ENCODE data around the gene CACHD1.
"Not testable (repeated sequence)": the region's sequence is repeated elsewhere in the genome, so short reads cannot be mapped to it uniquely, and the experiment has no call there.

CACHD1 gene

DNA sequence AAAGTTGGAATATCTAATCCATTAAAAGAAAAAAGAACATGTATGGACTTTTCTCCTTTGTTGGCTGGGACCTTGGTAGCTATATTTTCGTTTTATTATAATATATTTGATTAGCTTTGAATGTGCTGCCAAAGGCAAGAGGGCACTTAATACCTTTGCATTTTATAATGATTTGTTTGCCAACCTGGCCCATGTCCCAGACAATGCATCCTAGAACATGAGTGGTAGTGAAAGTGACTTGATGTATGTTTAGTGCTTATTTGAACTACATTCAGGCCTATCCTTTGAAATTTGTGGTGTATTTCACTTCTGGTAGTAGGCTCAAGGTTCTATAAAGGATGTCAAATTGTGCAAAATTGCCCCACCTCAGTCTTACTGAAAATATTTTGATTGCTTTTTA is 25.9 kb downstream of the CACHD1 start:
- in situ Hi-C loops (cut with MboI; ENCODE audit: low sequenced_read_pairs) = no loop called here

DNA sequence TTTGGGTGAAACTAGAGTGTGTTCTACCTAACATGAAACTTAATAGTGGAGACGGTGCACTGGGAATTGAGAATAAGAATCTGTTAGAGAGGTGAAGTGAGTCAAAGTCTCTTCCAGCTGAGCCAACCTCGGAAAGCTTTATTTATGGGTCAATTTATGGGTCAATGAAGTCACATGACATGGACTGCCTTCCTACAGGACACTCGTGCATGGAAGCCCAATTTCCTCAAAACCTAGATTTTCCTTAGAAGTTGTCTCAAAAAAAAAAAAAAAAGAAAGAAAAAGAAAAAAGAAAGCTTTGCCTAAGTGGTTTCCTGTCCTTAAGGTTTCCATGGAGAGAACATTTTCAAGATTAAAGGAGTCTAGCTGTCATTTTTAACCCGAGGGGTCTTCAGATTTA is 26.7 kb downstream of the CACHD1 start:
- in situ Hi-C loops (cut with MboI; ENCODE audit: low sequenced_read_pairs) = no loop called here

DNA sequence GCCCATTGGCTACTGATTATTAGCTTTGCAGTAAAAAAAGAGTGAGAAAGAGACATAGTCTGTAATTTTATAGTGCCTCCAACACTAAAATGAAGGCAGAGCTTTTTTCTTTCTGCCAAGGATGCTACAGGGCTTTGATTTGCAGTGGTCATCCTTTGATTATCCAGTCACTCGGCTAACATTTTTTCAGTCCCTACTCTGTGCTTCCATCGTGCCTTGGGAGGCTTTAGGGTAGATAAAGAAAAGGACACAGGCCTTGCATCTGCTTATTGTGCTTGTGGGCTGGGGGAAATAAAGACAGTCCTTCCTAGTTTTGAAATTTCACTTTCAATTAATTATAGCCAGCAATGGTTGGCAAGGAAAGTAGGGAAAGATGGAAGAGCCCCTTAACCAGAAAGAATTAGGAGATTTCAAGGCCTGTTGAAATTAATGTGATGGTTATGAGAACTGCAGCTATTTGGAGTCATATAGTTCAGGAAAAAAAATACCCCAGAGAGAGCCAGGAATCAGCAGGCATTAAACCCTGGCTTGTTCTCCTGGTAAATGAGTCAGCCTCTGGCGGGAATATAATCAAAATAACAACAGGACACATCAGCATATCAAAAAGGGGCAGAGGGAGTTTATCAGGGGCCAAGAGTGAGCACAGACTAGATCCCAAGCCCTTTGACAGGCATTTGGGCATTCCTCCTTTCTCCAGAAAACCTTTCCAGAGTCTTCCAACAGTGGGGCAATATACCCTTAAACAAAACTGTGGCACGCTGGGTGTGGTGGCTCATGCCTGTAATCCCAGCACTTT is 27.4 kb downstream of the CACHD1 start:
- in situ Hi-C loops (cut with MboI; ENCODE audit: low sequenced_read_pairs) = no loop called here

DNA sequence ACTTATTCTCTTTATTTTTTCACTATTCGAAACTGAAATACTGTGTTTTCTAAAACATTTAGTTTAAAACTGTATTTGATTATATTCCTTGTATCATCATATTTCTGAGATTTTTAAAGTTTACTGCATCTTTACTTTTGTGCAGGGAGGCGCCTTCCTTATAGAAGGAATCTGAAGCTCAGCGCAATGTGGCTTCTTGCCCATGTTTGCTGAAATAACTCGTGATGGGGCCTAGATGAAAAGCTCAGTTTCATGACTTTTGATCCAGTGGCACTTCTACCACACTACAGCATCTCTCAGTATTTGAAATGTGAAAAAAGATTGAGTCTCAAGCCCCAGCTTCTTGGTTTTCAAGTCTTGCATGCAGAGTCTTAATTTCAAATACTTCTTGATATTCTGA is 28.4 kb downstream of the CACHD1 start:
- in situ Hi-C loops (cut with MboI; ENCODE audit: low sequenced_read_pairs) = no loop called here

DNA sequence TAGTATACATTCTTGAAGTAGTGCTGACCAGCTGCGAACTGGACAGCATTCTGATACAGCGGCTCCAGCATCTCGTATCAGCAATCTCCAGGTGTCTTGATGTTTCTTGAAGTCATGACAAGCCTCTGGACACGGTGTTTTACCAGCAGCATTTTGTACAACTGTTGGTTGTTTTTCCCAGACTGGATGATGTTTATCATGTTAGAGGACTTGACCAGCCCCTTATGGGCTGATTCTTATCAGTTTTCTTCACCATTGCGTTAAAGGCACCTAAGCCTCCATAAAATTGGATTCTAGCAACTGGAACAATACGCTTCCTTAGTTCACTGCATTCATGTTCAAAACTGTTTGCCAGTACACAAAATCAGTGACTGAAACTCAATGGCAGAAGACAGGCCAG is 29.1 kb downstream of the CACHD1 start:
- in situ Hi-C loops (cut with MboI; ENCODE audit: low sequenced_read_pairs) = no loop called here

DNA sequence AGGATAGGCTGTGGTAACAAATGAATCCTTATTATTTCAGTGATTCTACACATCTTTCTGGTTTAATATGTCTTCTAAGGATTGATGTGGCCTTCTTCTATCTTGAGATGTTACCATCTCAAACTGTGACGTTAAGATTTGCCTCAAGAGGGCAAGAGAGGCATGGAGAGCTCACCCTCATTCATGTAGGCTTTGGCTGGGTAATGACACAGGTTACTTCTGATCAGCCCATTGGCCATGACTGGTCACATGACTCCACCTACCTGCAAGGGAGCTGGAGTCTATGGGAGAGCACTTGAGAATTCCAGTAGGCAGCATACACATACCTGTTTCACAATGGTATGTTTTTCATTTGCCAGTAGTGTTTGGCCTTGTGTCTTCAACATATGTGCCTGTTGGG is 30.0 kb downstream of the CACHD1 start:
- in situ Hi-C loops (cut with MboI; ENCODE audit: low sequenced_read_pairs) = no loop called here

DNA sequence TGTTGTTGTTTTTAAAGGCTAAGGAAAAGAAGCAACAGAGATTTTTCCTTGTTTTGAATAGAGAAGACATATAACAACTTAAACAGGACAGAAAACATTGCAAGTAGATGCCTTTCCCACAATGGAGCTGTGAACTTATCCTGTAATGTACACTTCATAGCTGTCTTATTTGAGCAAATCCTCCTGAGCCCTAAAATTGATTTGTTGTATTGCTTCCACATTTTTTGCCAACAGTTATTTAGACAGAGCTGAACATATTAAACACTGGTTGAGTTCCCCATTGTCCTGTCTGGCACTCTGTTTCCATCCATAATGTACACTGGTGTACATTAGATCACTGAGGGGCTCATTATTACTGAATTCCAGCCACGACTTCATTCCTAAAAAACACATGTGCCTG is 32.2 kb downstream of the CACHD1 start:
- in situ Hi-C loops (cut with MboI; ENCODE audit: low sequenced_read_pairs) = no loop called here

DNA sequence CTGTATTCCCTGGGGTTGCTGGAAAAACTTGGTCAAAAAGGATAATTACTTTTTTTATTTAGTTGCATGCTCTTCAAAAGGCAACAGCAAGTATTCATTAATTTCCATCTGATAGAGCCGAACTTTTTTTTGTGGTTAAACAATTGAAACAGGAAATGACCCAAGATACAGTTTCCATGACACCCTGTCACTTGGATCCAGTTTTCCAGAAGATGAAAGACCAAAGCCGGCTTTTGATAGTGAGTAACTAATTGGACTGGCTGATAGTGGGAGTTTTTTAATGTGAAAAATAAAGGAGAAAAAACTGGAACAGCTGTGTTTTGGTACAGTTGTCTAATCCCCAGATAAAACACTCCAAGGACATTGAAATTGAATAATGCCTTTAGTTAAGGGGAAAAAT is 33.0 kb downstream of the CACHD1 start:
- in situ Hi-C loops (cut with MboI; ENCODE audit: low sequenced_read_pairs) = no loop called here

DNA sequence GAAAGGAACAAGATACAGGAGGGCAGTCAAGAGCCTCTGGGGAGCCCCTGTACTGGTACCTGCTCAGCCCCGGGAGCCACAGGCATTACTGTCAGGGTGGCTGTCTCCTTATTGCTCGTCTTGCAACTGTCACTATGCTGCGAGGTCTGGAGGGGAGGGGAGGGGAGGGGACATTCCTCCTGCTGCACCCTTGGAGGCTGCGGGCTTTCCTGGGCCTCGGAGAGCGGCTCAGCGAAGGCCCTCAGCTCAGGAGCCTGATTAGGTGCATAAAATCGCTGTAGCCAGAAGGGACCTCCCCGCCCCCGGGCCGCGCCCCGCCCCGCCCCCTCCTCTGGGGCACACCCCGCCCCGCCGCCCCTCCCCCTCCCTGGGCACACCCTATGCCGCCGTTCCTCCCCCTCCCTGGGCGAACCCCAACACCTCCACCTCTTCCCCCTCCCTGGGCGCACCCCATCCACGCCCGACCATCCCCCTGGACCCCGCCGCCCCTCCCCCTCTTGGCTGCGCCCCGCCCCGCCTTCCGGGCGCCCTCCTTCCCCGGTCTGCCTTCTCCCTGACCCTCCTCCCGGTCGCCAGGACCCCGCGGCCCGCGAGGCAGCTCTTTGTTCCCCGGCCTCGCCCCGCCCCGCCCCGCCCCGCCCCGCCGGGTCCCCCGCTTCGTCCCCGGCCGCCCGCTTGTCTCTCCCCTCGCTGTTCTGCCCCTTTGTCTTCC is 35.5 kb downstream of the CACHD1 start:
- in situ Hi-C loops (cut with MboI; ENCODE audit: low sequenced_read_pairs) = no loop called here

DNA sequence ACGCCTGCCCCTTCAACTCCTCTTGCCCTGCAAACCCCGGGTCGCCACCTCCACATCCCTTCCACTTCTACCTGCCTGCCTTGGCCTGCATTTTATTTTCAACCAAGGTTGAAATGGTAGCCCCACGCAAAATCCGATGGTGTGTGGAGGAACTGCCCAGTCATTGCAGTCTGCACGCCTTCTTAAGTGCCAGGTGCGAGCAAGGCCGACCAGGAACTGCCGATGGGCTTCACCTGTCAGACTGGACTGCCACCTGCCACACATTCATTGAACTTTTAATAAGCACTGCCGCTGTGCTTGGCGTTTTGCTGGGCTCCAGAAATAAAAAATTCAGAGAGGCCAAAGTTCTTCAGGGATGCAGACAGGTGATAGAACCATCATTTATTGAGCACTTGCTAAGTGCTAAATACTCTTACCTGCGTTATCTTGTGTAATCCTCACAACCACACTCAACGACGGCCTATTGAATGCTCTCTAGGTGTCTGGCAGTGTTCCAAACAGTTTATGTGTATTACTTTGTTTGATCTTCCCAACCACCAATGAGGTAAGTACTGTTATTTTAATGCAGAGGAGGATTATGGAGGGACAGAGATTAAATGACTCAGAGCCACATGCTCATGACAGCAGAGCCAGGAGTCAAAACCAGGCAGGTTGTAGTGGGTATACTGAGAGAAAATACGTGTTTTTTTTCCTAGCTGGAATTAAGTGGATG is 36.2 kb downstream of the CACHD1 start:
- in situ Hi-C loops (cut with MboI; ENCODE audit: low sequenced_read_pairs) = no loop called here

DNA sequence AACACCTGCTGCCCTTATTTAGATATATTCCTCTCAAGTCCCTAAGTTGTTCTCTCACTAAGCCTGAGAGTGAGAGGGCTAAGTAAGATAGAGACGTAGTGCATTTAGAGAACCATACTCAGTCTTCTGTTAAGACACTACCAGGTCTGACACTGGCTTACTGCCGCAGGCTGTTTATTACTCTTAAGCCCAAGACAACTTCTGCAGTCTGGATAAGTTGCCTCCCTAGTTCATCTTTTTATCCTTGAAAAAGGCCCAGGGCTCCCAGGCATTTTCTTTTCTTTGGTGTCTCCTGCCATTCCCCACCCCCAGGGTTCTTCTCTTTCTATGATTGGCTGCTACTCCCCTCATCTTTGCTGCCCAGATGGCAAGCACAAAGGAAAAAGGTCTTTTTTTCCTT is 38.7 kb downstream of the CACHD1 start:
- in situ Hi-C loops (cut with MboI; ENCODE audit: low sequenced_read_pairs) = no loop called here

DNA sequence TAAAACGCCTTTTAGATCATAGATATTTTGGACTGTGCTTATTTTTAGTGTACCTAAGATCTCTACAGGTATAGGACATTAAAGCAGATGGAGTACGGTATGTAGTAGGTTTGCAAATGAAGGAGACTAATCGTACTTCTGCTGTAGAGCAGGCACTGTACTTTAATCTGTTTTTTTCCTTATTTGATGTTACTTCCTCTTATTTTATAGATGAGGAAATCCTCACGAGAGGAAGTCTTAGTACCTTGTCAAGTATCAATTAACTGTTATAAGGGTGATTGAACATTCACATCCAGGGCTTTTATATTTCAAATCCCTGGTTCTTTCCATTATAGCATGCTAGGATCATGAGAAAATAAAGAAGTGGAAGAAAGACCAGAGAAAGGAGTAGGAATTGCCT is 41.1 kb downstream of the CACHD1 start:
- in situ Hi-C loops (cut with MboI; ENCODE audit: low sequenced_read_pairs) = no loop called here

DNA sequence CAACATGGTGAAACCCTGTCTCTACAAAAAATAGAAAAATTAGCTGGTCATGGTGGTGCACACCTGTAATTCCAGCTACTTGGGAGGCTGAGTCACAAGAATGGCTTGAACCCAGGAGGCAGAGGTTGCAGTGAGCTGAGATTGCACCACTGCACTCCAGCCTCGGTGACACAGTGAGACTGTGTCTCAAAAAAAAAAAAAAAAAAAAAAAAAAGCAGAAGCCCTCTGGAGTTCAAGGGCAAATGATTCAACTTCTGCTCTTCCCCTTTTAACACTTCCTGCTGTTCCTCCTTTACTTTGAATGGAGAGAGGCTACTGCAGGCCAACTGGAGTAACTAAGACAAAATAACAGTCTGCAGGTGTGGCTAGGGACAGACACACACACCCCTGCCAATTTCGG is 42.3 kb downstream of the CACHD1 start:
- in situ Hi-C loops (cut with MboI; ENCODE audit: low sequenced_read_pairs) = not testable (repeated sequence)

DNA sequence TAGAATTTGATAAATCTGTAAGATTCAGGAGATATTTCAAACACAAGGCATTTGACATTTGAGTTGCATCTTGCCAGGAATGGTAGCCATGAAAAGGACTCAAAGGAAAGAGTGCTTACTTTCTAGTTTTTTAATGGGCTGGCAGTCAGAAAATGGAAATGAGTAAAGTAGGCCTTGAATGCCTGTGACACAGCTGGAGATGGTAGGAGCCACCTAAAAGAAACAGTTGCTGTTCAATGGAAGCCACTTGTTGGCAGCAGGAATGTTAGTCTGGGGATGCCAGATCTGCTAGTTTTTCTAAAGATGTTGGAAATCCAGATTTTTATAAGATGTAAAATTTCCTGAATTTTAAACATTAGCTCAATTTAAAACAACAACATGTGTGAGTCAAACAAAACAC is 43.6 kb downstream of the CACHD1 start:
- in situ Hi-C loops (cut with MboI; ENCODE audit: low sequenced_read_pairs) = no loop called here

DNA sequence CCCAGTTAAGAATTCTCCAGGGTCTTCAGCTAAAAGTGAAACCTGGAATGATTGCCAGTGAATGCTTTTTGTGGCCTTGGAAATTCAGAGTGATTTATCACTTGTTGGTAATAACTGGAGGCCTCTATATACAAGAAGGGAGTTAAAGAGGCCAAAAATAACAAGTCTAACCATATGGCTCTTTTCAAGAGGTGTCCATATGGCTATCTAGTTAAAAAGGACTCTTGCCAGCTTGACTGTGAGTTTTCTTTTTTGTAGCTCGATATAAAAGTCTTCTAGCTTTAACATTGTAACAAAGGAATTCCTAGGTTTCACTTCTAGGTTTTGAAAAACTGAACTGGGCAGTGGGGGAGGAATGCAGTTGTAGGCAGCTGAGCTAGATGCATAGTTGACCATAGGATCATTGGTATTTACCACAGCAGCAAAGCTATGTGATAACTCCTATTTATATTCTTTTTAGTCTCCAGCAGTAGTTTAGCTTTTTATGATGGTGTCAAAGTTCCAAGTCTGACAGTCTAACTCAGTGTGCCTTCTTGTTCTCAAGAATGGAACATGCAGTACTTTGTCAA is 44.4 kb downstream of the CACHD1 start:
- in situ Hi-C loops (cut with MboI; ENCODE audit: low sequenced_read_pairs) = no loop called here

DNA sequence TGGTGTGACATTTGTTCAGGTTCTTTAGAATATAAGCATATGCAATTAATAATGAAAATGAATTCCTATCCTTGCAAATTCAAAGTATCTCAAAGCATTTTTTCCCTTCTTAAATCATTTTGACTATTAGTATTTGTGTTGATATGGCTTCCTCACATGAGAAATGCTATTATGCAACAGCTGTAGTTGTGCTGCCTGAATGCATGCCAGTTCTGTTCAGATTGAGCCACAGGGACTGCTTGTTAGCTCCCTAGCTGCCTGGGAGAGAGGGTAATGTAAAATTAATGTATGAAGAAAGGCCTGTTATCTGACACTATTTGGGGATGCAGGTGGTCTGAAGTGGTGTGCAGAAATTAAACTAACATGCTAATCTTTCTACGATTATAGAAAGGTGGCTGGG is 45.5 kb downstream of the CACHD1 start:
- in situ Hi-C loops (cut with MboI; ENCODE audit: low sequenced_read_pairs) = no loop called here

DNA sequence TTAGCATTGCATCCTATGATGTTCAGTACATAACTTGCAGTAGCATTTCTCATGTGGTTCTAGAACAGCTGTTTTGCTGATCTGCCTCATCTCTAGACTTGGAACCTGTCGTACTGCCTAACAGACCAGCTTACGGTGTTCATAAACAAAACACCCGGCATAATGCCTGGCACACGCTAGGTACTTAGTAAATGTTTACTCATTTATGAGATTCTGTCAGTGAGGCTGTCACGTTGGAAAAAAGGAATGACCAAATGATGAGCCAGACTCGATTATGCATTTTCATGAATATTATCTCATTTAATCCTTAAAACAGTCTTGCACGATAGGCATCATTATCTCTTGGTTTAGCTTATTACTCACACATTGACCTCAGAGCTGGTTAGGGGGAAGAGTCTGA is 46.4 kb downstream of the CACHD1 start:
- in situ Hi-C loops (cut with MboI; ENCODE audit: low sequenced_read_pairs) = no loop called here

DNA sequence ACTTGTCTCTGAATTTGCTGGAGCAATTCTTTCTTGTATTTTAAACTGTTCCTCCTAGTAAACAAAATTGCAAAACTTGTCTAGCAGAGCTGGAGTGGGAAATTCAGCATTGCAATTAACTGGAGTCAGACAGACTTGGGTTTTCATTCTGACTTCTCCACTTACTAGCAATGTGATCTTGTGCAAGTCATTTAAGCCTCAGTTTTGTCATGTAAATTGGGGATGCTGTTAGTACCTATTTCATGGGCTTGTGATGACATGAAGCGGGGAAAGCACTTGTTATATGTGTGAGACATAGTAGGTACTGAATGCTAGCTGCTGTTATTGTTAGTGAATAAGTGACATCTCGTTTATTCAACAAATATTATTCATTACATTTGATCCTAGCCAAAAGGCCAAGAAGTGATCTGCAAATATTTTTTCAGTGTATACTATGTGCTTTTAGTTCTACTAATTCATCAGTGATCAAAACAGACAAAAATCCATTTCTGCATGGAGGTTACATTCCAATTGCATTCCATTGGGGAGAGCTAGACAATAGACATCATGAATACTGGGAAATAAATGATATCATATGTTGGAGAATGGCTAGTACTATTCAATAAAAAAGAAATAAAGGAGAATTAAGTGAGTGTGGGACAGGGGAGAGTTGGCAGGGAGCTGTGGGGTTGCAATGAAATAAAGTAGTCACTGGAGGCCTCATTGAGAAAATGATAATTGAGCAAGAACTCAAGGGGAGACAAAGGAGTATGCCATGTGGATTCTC is 47.1 kb downstream of the CACHD1 start:
- in situ Hi-C loops (cut with MboI; ENCODE audit: low sequenced_read_pairs) = no loop called here

DNA sequence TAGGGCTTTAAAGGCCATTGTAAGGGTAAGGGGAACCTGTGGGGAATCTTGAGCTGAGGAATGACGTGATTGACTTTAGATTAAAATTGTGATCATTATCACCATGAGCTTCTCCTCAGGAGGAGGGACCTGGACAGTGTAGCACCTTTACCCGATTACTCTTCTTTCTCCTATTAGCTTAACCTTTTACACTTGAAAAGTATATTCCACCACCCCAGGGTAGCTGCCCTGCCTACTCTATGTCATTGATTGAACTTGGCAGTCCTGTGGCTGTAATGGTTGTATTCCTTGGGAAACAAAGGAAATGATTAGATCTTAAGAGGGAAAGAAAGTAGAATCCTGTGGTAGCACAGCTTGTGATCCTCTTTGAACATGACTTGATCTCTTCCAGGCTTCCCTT is 47.7 kb downstream of the CACHD1 start:
- in situ Hi-C loops (cut with MboI; ENCODE audit: low sequenced_read_pairs) = no loop called here

DNA sequence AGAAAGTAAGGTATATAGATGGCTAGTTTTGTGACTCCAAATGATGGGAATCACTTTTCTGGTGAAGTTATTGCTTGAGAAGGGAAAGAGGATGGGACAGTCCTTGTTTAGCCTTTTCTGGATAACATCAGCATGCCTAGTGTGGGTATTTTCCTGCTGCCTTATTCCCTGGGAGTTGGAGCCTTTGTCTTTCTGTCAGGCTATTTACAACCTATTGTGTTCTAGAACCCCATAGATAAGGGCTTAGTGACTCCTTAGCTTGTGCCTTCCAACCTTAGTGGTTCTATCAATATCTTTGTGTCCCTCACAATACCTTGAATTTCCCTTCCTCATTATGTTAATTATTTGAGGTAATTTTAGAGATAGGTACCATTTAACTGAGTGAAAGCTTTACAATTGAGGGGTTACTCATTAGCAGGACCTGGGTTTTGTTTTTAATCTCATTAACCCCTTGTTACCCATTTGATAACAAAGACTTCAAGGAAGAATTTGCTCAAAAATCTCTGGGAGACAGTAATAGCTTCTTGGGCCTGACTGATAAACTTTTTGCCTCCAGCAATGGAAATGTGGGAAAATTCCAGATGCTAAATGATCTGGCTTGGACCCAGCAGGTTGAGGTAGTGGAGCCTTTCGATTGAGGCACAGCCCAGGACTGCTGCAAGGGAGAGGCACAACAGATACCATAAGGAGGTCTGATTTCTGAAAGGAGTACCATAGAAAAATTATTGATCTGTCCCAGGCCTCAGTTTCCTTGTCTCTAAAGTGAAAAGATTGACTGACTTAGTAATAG is 49.0 kb downstream of the CACHD1 start:
- in situ Hi-C loops (cut with MboI; ENCODE audit: low sequenced_read_pairs) = no loop called here

Data from HL-60/S4 treated with phorbol 12-myristate 13-acetate at 8.2 ng/mL for 4 days and 3 days (cell line).